IMR-90 (cell line): ENCODE measurements around the gene ATP11B. TPM values are rescaled to one million over a fixed set of nuclear protein-coding genes. Genes with fewer than 3 reads are reported as not detected.

Experiments
- ATAC-seq: fragments of 200-7000 bp; cut with Tn5 transposase; 2 replicates; pipeline ENCODE4 v1.9.1; 2020; ENCODE audit warnings: low read depth, mild to moderate bottlenecking, moderate library complexity
- BruUV-seq: library from RNA; stranded (reverse); fragments of 400-500 nt; replicated peaks from 2 replicates; lab custom pipeline; 2021; lab: Mats Ljungman, UMichigan
- CTCF ChIA-PET: fragments of 300-600 bp; formaldehyde crosslinking; extraction: SDS; loops from one replicate; lab custom pipeline; 2021; ENCODE audit warnings: antibody characterized with exemption; lab: Yijun Ruan, JAX
- POLR2A ChIA-PET: fragments of 300-600 bp; sonication (Branson Sonifier 250); formaldehyde crosslinking; loops from one replicate; lab custom pipeline; 2022; ENCODE audit warnings: antibody characterized with exemption; ENCODE audit not compliant: unreplicated experiment; lab: Charles Lee
- DNase-seq: peaks from one replicate; pipeline ENCODE4 v3.0.0; 2013
- H2AFZ ChIP-seq: replicated peaks from 2 replicates; pipeline ENCODE3; 2013; ENCODE audit warnings: low read length, mild to moderate bottlenecking; ENCODE audit not compliant: poor library complexity
- H2AK5ac ChIP-seq: 2 replicates; pipeline ENCODE4 v1.6.1; 2013; ENCODE audit warnings: low read depth, low read length, inconsistent platforms
- H2AK9ac ChIP-seq: replicated peaks from 2 replicates; pipeline ENCODE3; 2013; ENCODE audit warnings: mild to moderate bottlenecking, low read depth, low read length, moderate library complexity; ENCODE audit not compliant: poor library complexity
- H2BK120ac ChIP-seq: 2 replicates; pipeline ENCODE4 v1.6.1; 2013; ENCODE audit warnings: low read depth, low read length, inconsistent platforms
- H2BK15ac ChIP-seq: 3 replicates; pipeline ENCODE4 v1.6.1; 2013; ENCODE audit warnings: low read depth, low read length, inconsistent platforms
- H2BK20ac ChIP-seq: 2 replicates; pipeline ENCODE4 v1.6.1; 2013; ENCODE audit warnings: low read depth, mild to moderate bottlenecking, inconsistent platforms, low read length, moderate library complexity
- H2BK5ac ChIP-seq: 2 replicates; pipeline ENCODE4 v1.6.1; 2013; ENCODE audit warnings: mild to moderate bottlenecking, low read depth, low read length, inconsistent platforms; ENCODE audit not compliant: poor library complexity, severe bottlenecking
- H3K14ac ChIP-seq: replicated peaks from 2 replicates; pipeline ENCODE4 v1.6.1; 2013; ENCODE audit warnings: low read depth, low read length, inconsistent platforms
- H3K18ac ChIP-seq: 2 replicates; pipeline ENCODE4 v1.6.1; 2013; ENCODE audit warnings: low read depth, low read length, control low read depth
- H3K23ac ChIP-seq: 2 replicates; pipeline ENCODE4 v1.6.1; 2013; ENCODE audit warnings: low read depth, low read length, inconsistent platforms
- H3K27ac ChIP-seq: 2 replicates; pipeline ENCODE4 v1.5.1; 2013; ENCODE audit warnings: mild to moderate bottlenecking, control low read depth, low read length; ENCODE audit not compliant: insufficient read depth
- H3K27me3 ChIP-seq: 2 replicates; pipeline ENCODE4 v1.6.1; 2013; ENCODE audit warnings: low read length; ENCODE audit not compliant: control insufficient read depth, insufficient read depth
- H3K36me3 ChIP-seq: 2 replicates; pipeline ENCODE4 v1.6.1; 2013; ENCODE audit warnings: low read length, mixed read lengths; ENCODE audit not compliant: control insufficient read depth, insufficient read depth
- H3K4ac ChIP-seq: 2 replicates; pipeline ENCODE4 v1.6.1; 2013; ENCODE audit warnings: low read depth, low read length, inconsistent platforms
- H3K4me1 ChIP-seq: 2 replicates; pipeline ENCODE4 v1.6.1; 2013; ENCODE audit warnings: low read length, mixed read lengths; ENCODE audit not compliant: control insufficient read depth, insufficient read depth
- H3K4me2 ChIP-seq: 2 replicates; pipeline ENCODE4 v1.6.1; 2013; ENCODE audit warnings: low read depth, mild to moderate bottlenecking, control low read depth, low read length, moderate library complexity
- H3K4me3 ChIP-seq: 2 replicates; pipeline ENCODE4 v1.5.1; 2013; ENCODE audit warnings: low read depth, mild to moderate bottlenecking, control low read depth, low read length, moderate library complexity; ENCODE audit not compliant: insufficient read depth
- H3K56ac ChIP-seq: 2 replicates; pipeline ENCODE4 v1.6.1; 2013; ENCODE audit warnings: low read length, inconsistent platforms; ENCODE audit not compliant: insufficient read depth; ENCODE audit errors: extremely low read depth
- H3K79me1 ChIP-seq, 2 experiments: 2 replicates each; pipeline ENCODE4 v1.6.1; 2013; ENCODE audit warnings: low read length in 2 of 2, inconsistent platforms in 1 of 2, low read depth in 1 of 2
- H3K9ac ChIP-seq: 2 replicates; pipeline ENCODE4 v1.6.1; 2013; ENCODE audit warnings: low read depth, low read length, control low read depth
- H3K9me1 ChIP-seq: 2 replicates; pipeline ENCODE4 v1.6.1; 2013; ENCODE audit warnings: low read length, inconsistent platforms; ENCODE audit not compliant: insufficient read depth
- H3K9me3 ChIP-seq: 2 replicates; pipeline ENCODE4 v1.6.1; 2013; ENCODE audit warnings: low read length; ENCODE audit not compliant: control insufficient read depth, insufficient read depth
- H4K20me1 ChIP-seq: 2 replicates; pipeline ENCODE4 v1.6.1; 2013; ENCODE audit warnings: low read length, inconsistent platforms; ENCODE audit not compliant: insufficient read depth
- H4K5ac ChIP-seq: 2 replicates; pipeline ENCODE4 v1.6.1; 2013; ENCODE audit warnings: mild to moderate bottlenecking, low read depth, low read length, control low read depth
- H4K8ac ChIP-seq, 2 experiments: 2 replicates each; pipeline ENCODE4 v1.6.1; 2013; ENCODE audit warnings: low read depth in 2 of 2, low read length in 2 of 2, control low read depth in 1 of 2, inconsistent platforms in 1 of 2
- H4K91ac ChIP-seq: 2 replicates; pipeline ENCODE4 v1.6.1; 2013; ENCODE audit warnings: low read depth, low read length, inconsistent platforms; ENCODE audit not compliant: insufficient read depth
- MAZ ChIP-seq: IDR thresholded peaks from 2 replicates; pipeline ENCODE4 v1.6.1; 2012; ENCODE audit warnings: low read depth, mild to moderate bottlenecking, low read length, improper control_type of control experiment, moderate library complexity, borderline replicate concordance
- RAD21 ChIP-seq: IDR thresholded peaks from 2 replicates; pipeline ENCODE4 v1.6.1; 2012; ENCODE audit warnings: low read length, improper control_type of control experiment
- RCOR1 ChIP-seq: IDR thresholded peaks from 2 replicates; pipeline ENCODE4 v1.6.1; 2012; ENCODE audit warnings: mild to moderate bottlenecking, low read length, improper control_type of control experiment; ENCODE audit not compliant: insufficient replicate concordance
- SMC3 ChIP-seq: fragments of 150-350 bp; IDR thresholded peaks from 2 replicates; pipeline ENCODE4 v1.6.1; 2016; ENCODE audit warnings: low read depth, mild to moderate bottlenecking, antibody characterized with exemption, low read length, moderate library complexity
- WGBS, 2 experiments: methylation state at CpG; one replicate each; pipeline versions ENCODE4 v1.1.5 to v1.1.7; 2013; ENCODE audit warnings: missing lambda C conversion rate in 2 of 2; ENCODE audit not compliant: insufficient read length in 1 of 2; ENCODE audit errors: extremely low coverage in 2 of 2; 5-methylcytosine and 5-hydroxymethylcytosine counted together
- dilution Hi-C: fragments of 300-500 bp; cut with HindIII; formaldehyde crosslinking; loops from one replicate; pipeline ENCODE4 v1.14.3; 2018; ENCODE audit warnings: low sequenced_read_pairs; ENCODE audit not compliant: unreplicated experiment
- in situ Hi-C: fragments of 300-500 bp; cut with MboI; formaldehyde crosslinking; loops from 3 replicates; pipeline ENCODE4 v1.14.3; 2019; ENCODE audit warnings: low sequenced_read_pairs, inconsistent platforms, mixed read lengths
- intact Hi-C: fragments of 100-400 bp; cut with micrococcal nuclease; formaldehyde crosslinking; loops from 2 replicates; pipeline ENCODE4 v1.10.0; 2022
- polyA plus RNA-seq, 3 experiments: library from polyadenylated mRNA; depleted of rRNA; stranded (reverse); fragments of >200 nt; gene quantifications; 2 replicates each; pipeline ENCODE4 v1.2.3, GENCODE V29; 2012; ENCODE audit warnings: low replicate concordance in 1 of 3
- total RNA-seq: library from RNA; depleted of rRNA; stranded (reverse); fragments of >200 nt; gene quantifications from 2 replicates; pipeline ENCODE4 v1.2.3, GENCODE V29; 2012
- TF ChIP-seq, protein P1 (sequence below): conservative IDR thresholded peaks from 2 replicates; pipeline ENCODE4 v1.5.1; 2012; ENCODE audit warnings: mild to moderate bottlenecking, low read depth, low read length, improper control_type of control experiment

The ATP11B gene
- total and polyA plus RNA-seq, 2 of the 4 experiments (the other 2 are of a cell fraction) = 10.0 to 39.6 TPM

DNA sequence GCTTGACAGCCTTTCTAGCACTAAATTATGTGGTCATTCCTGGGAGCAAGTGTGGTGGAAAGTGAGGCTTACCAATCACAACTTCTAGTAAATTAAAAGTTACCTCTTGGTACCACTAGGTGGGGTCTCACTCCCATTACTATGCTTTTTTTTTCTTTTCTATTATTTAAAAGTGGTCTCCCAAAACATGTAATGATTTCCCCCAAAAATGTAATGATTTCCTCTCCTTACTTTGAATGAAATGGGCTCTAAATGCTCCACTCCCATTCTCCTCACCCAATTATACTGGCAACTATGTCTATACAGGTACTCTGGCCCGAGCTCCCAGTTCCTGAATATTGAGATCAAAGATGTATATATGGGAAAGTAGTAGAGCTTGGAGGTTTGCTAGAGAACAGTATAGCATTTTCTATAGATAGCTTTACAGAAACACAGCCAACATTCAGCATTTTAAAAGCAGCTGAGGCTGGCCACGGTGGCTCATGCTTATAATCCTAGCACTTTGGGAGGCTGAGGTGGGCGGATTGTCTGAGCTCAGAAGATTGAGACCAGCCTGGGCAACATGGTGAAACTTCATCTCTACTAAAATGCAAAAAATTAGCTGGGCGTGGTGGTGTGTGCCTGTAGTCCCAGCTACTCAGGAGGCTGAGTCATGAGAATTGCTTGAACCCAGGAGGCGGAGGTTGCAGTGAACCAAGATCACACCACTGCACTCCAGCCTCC lies 116.2 kb downstream of the ATP11B start:
- Histone ChIP-seq H3K27ac (no peak overlapping the region), H3K4me2 (no peak overlapping the region), H2AK5ac (no peak overlapping the region), H3K9me3 (no peaks in the 10 kb centered on the region), H3K79me1 (peaks cover 3% of the 10 kb centered on the region in 2 experiments; a peak in 2 of 4 replicates), H2AK9ac (no peak overlapping the region), H3K56ac (no peak overlapping the region), H2BK120ac (no peak overlapping the region), H3K9me1 (peaks cover 8% of the 10 kb centered on the region; the same call in 1 of the 2 replicates), H3K9ac (no peak overlapping the region), H3K23ac (no peak overlapping the region), H3K36me3 (peaks cover 6% of the 10 kb centered on the region; the same call in 1 of the 2 replicates), H4K20me1 (peaks cover 4% of the 10 kb centered on the region; the same call in 1 of the 2 replicates), H3K4me3 (no peak overlapping the region), H4K91ac (no peak overlapping the region), H2AFZ (no peak overlapping the region), H2BK5ac (no peak overlapping the region), H4K5ac (no peak overlapping the region), H4K8ac (no peak overlapping the region), H3K4me1 (peaks cover 14% of the 10 kb centered on the region), H3K14ac (no peak overlapping the region), H3K27me3 (no peaks in the 10 kb centered on the region), H3K4ac (no peak overlapping the region), H2BK15ac (no peak overlapping the region), H3K18ac (peak overlapping the region; percentile 40; the same call in 1 of the 2 replicates), H2BK20ac (no peak overlapping the region)
- in situ Hi-C loops = loop anchor here (25.0 kb wide), 1 partner anchor 478 kb away; no protein-coding TSS in a partner anchor
- TF ChIP-seq SMC3 (peak; percentile 34; the same call in 1 of the 2 replicates), RAD21 (peak; percentile 47), RCOR1 (no peak), MAZ (no peak)
- TF ChIP-seq, protein P1, sequence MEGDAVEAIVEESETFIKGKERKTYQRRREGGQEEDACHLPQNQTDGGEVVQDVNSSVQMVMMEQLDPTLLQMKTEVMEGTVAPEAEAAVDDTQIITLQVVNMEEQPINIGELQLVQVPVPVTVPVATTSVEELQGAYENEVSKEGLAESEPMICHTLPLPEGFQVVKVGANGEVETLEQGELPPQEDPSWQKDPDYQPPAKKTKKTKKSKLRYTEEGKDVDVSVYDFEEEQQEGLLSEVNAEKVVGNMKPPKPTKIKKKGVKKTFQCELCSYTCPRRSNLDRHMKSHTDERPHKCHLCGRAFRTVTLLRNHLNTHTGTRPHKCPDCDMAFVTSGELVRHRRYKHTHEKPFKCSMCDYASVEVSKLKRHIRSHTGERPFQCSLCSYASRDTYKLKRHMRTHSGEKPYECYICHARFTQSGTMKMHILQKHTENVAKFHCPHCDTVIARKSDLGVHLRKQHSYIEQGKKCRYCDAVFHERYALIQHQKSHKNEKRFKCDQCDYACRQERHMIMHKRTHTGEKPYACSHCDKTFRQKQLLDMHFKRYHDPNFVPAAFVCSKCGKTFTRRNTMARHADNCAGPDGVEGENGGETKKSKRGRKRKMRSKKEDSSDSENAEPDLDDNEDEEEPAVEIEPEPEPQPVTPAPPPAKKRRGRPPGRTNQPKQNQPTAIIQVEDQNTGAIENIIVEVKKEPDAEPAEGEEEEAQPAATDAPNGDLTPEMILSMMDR = peak; percentile 56
- DNase-seq = no peak
- peak; percentile 48; the same call in 1 of the 2 replicates for ATAC-seq
- CTCF ChIA-PET = interaction anchor here (1.0 kb wide), 1 partner anchor 176 kb away, joined by 3 read pairs; no protein-coding TSS in a partner anchor
- POLR2A ChIA-PET = no interaction called here
- intact Hi-C loops = loop anchor here (5.0 to 10.0 kb wide), 4 partner anchors 123 to 478 kb away; partner anchors contain the start of gene MCCC1
- dilution Hi-C loops = no loop called here
- BruUV-seq = no TSS peak
- no CpG with 5 or more reads among the region's 5 CpGs for whole genome bisulfite sequencing, 2 experiments
